ENCODE measurements around the gene NHS. TPM values are rescaled to one million over a fixed set of nuclear protein-coding genes. Genes with fewer than 3 reads are reported as not detected.
A peak's percentile ranks its signal among the peaks of the same experiment; 100 is the strongest.

The NHS gene
- polyA plus RNA-seq, 6 donors from 2014 or later, result not detected

- no peak for DNase-seq
- peaks cover 0 to 5% (median 1%) of the 10 kb centered on the region in 7 donors for H3K9me3 Mint-ChIP-seq
- no peaks in the 10 kb centered on the region for H3K36me3 Mint-ChIP-seq
- no peak for ATAC-seq (ENCODE audit: low read depth in 2 of 2)
- H3K4me1 Mint-ChIP-seq, result no peaks in the 10 kb centered on the region
- peak overlapping the region in 1 of 6 donors; percentile 27 for H3K27ac Mint-ChIP-seq
- H3K4me3 Mint-ChIP-seq, result peak overlapping the region in 1 of 8 donors; percentile 31
- H3K27me3 Mint-ChIP-seq, result peaks cover 11 to 35% (median 21%) of the 10 kb centered on the region in 3 donors
Measured at GRCh38 chrX:17596546-17597205, 221.7 kb downstream of the NHS start.

GRCh38 chrX:17597327-17597726 lies 222.3 kb downstream of the NHS start:
- no peak overlapping the region for H3K27ac Mint-ChIP-seq
- DNase-seq (no peak), ATAC-seq (ENCODE audit: low read depth in 2 of 2) (no peak)
- no peaks in the 10 kb centered on the region for H3K36me3 Mint-ChIP-seq
- H3K4me1 Mint-ChIP-seq, result no peaks in the 10 kb centered on the region
- peaks cover 11 to 35% (median 21%) of the 10 kb centered on the region in 3 donors for H3K27me3 Mint-ChIP-seq
- H3K4me3 Mint-ChIP-seq, result no peak overlapping the region
- H3K9me3 Mint-ChIP-seq, result peaks cover 0 to 5% (median 4%) of the 10 kb centered on the region in 7 donors

GRCh38 chrX:17597836-17598439 lies 222.9 kb downstream of the NHS start:
- H3K27ac Mint-ChIP-seq, result no peak overlapping the region
- ATAC-seq (ENCODE audit: low read depth in 2 of 2), result no peak
- H3K9me3 Mint-ChIP-seq, result peaks cover 0 to 6% (median 4%) of the 10 kb centered on the region in 7 donors
- no peak overlapping the region for H3K4me3 Mint-ChIP-seq
- no peaks in the 10 kb centered on the region for H3K36me3 Mint-ChIP-seq
- no peaks in the 10 kb centered on the region for H3K4me1 Mint-ChIP-seq
- DNase-seq, result no peak
- H3K27me3 Mint-ChIP-seq, result peaks cover 11 to 35% (median 21%) of the 10 kb centered on the region in 3 donors

GRCh38 chrX:17601441-17602200 lies 226.6 kb downstream of the NHS start:
- Mint-ChIP-seq H3K27me3 (peaks cover 7 to 21% (median 19%) of the 10 kb centered on the region in 3 donors), H3K4me3 (no peak overlapping the region), H3K4me1 (no peaks in the 10 kb centered on the region), H3K9me3 (peaks cover 0 to 7% (median 5%) of the 10 kb centered on the region in 7 donors), H3K36me3 (no peaks in the 10 kb centered on the region), H3K27ac (no peak overlapping the region)
- no peak for ATAC-seq (ENCODE audit: low read depth in 2 of 2)
- DNase-seq, result no peak

- H3K36me3 Mint-ChIP-seq, result no peaks in the 10 kb centered on the region
- H3K27me3 Mint-ChIP-seq, result peaks cover 7 to 21% (median 18%) of the 10 kb centered on the region in 3 donors
- H3K27ac Mint-ChIP-seq, result no peak overlapping the region
- H3K4me3 Mint-ChIP-seq, result no peak overlapping the region
- no peak for ATAC-seq (ENCODE audit: low read depth in 2 of 2)
- no peaks in the 10 kb centered on the region for H3K4me1 Mint-ChIP-seq
- no peak for DNase-seq
- H3K9me3 Mint-ChIP-seq, result peaks cover 0 to 7% (median 5%) of the 10 kb centered on the region in 7 donors
Measured at GRCh38 chrX:17602245-17602644, 227.2 kb downstream of the NHS start.

- no peak overlapping the region for H3K4me3 Mint-ChIP-seq
- peaks cover 7 to 21% (median 18%) of the 10 kb centered on the region in 3 donors for H3K27me3 Mint-ChIP-seq
- no peak overlapping the region for H3K27ac Mint-ChIP-seq
- H3K4me1 Mint-ChIP-seq, result no peaks in the 10 kb centered on the region
- DNase-seq, result no peak
- H3K9me3 Mint-ChIP-seq, result peaks cover 0 to 7% (median 5%) of the 10 kb centered on the region in 7 donors
- no peaks in the 10 kb centered on the region for H3K36me3 Mint-ChIP-seq
- no peak for ATAC-seq (ENCODE audit: low read depth in 2 of 2)
Measured at GRCh38 chrX:17603196-17603595, 228.2 kb downstream of the NHS start.

GRCh38 chrX:17605676-17606075 lies 230.7 kb downstream of the NHS start:
- Mint-ChIP-seq H3K9me3 (peaks cover 0 to 6% (median 4%) of the 10 kb centered on the region in 7 donors), H3K27ac (no peak overlapping the region), H3K4me1 (no peaks in the 10 kb centered on the region), H3K36me3 (no peaks in the 10 kb centered on the region), H3K4me3 (no peak overlapping the region), H3K27me3 (peaks cover 0 to 14% (median 13%) of the 10 kb centered on the region in 3 donors)
- DNase-seq (no peak), ATAC-seq (ENCODE audit: low read depth in 2 of 2) (no peak)

- H3K27ac Mint-ChIP-seq, result no peak overlapping the region
- ATAC-seq (ENCODE audit: low read depth in 2 of 2) (no peak), DNase-seq (no peak)
- H3K27me3 Mint-ChIP-seq, result peaks cover 0 to 10% (median 9%) of the 10 kb centered on the region in 3 donors
- H3K9me3 Mint-ChIP-seq, result peaks cover 0 to 6% (median 2%) of the 10 kb centered on the region in 7 donors
- H3K4me3 Mint-ChIP-seq, result no peak overlapping the region
- no peaks in the 10 kb centered on the region for H3K36me3 Mint-ChIP-seq
- no peaks in the 10 kb centered on the region for H3K4me1 Mint-ChIP-seq
Measured at GRCh38 chrX:17606231-17606630, 231.2 kb downstream of the NHS start.

GRCh38 chrX:17608888-17609287 lies 233.9 kb downstream of the NHS start:
- DNase-seq, result no peak
- Mint-ChIP-seq H3K36me3 (no peaks in the 10 kb centered on the region), H3K4me1 (no peaks in the 10 kb centered on the region), H3K4me3 (no peak overlapping the region), H3K27ac (no peak overlapping the region), H3K27me3 (peaks cover 7 to 20% (median 9%) of the 10 kb centered on the region in 3 donors), H3K9me3 (peaks cover 0 to 5% (median 0%) of the 10 kb centered on the region in 7 donors)
- ATAC-seq (ENCODE audit: low read depth in 2 of 2), result no peak

- no peaks in the 10 kb centered on the region for H3K36me3 Mint-ChIP-seq
- peaks cover 7 to 20% (median 9%) of the 10 kb centered on the region in 3 donors for H3K27me3 Mint-ChIP-seq
- H3K9me3 Mint-ChIP-seq, result peaks cover 0 to 5% (median 0%) of the 10 kb centered on the region in 7 donors
- no peaks in the 10 kb centered on the region for H3K4me1 Mint-ChIP-seq
- ATAC-seq (ENCODE audit: low read depth in 2 of 2) (no peak), DNase-seq (no peak)
- no peak overlapping the region for H3K27ac Mint-ChIP-seq
- H3K4me3 Mint-ChIP-seq, result no peak overlapping the region
Measured at GRCh38 chrX:17610788-17611187, 235.8 kb downstream of the NHS start.

GRCh38 chrX:17613979-17614588 lies 239.1 kb downstream of the NHS start:
- ATAC-seq (ENCODE audit: low read depth in 2 of 2) (no peak), DNase-seq (no peak)
- Mint-ChIP-seq H3K36me3 (no peaks in the 10 kb centered on the region), H3K4me3 (no peak overlapping the region), H3K4me1 (no peaks in the 10 kb centered on the region), H3K27ac (no peak overlapping the region), H3K27me3 (peaks cover 7 to 19% (median 8%) of the 10 kb centered on the region in 3 donors), H3K9me3 (peaks cover 0 to 6% (median 0%) of the 10 kb centered on the region in 7 donors)

- DNase-seq (no peak), ATAC-seq (ENCODE audit: low read depth in 2 of 2) (no peak)
- peaks cover 0 to 25% (median 7%) of the 10 kb centered on the region in 3 donors for H3K27me3 Mint-ChIP-seq
- no peak overlapping the region for H3K27ac Mint-ChIP-seq
- peaks cover 0 to 6% (median 0%) of the 10 kb centered on the region in 7 donors for H3K9me3 Mint-ChIP-seq
- H3K4me1 Mint-ChIP-seq, result no peaks in the 10 kb centered on the region
- no peak overlapping the region for H3K4me3 Mint-ChIP-seq
- H3K36me3 Mint-ChIP-seq, result no peaks in the 10 kb centered on the region
Measured at GRCh38 chrX:17616936-17617335, 241.9 kb downstream of the NHS start.

- Mint-ChIP-seq H3K27me3 (peaks cover 0 to 17% (median under 1%) of the 10 kb centered on the region in 3 donors), H3K4me3 (no peak overlapping the region)
- DNase-seq, result no peak
Measured at GRCh38 chrX:17617806-17618205, 242.8 kb downstream of the NHS start.

More at GRCh38 chrX:17617806-17618205, 242.8 kb downstream of the NHS start:
- Mint-ChIP-seq H3K9me3 (peaks cover 0 to 4% (median 0%) of the 10 kb centered on the region in 7 donors), H3K4me1 (no peaks in the 10 kb centered on the region), H3K27ac (no peak overlapping the region), H3K36me3 (no peaks in the 10 kb centered on the region)
- no peak for ATAC-seq (ENCODE audit: low read depth in 2 of 2)
